Measurements from ENCODE around the gene GLOD4.

- TF ChIP-seq POLR2A (IDR thresholded peaks at IDR 0.05), result no peak
- no peak for TF ChIP-seq CTCF (IDR thresholded peaks at IDR 0.05)
Measured at GRCh38 chr17:753418-753817, 28.7 kb downstream of the GLOD4 start.
